Right lobe of liver (tissue), 6 donors: Measurements from ENCODE around the gene ZPLD1. TPM values are rescaled to one million over a fixed set of nuclear protein-coding genes. Genes with fewer than 3 reads are reported as not detected.

Experiments used
- ATAC-seq, 4 donors: fragments of 200-7000 bp; cut with Tn5 transposase; one replicate each; pipeline ENCODE4 v1.9.1; 2020; ENCODE audit warnings: mild to moderate bottlenecking in 4 of 4, moderate library complexity in 4 of 4
- DNase-seq, 3 donors: peaks; one replicate each; pipeline ENCODE4 v3.0.0-alpha.2; 2020
- H3K27ac ChIP-seq, 3 donors: fragments of 200-600 bp; one replicate each; pipeline ENCODE4 v1.8.0; 2022
- H3K27me3 ChIP-seq, 2 donors: fragments of 200-600 bp; one replicate each; pipeline ENCODE4 v1.8.0; 2022
- H3K36me3 ChIP-seq, 4 donors: fragments of 200-600 bp; sonication (generic) in 1 of 4; one replicate each; pipeline versions ENCODE4 v1.5.1 to v1.8.0; 2017 to 2022; ENCODE audit warnings: control low read depth in 1 of 4
- H3K4me1 ChIP-seq, 4 donors: fragments of 200-600 bp; sonication (generic) in 1 of 4; one replicate each; pipeline versions ENCODE4 v1.5.1 to v1.8.0; 2017 to 2022; ENCODE audit warnings: control low read depth in 1 of 4
- H3K4me3 ChIP-seq, 3 donors: fragments of 200-600 bp; one replicate each; pipeline ENCODE4 v1.8.0; 2022
- H3K9me3 ChIP-seq, 4 donors: fragments of 200-600 bp; sonication (generic) in 1 of 4; one replicate each; pipeline versions ENCODE4 v1.5.1 to v1.8.0; 2017 to 2022; ENCODE audit warnings: control low read depth in 1 of 4
- CTCF ChIP-seq, 4 donors: fragments of 200-600 bp in 3 of 4; fragments of 450-650 bp in 1 of 4; IDR thresholded peaks; one replicate each; pipeline versions ENCODE4 v1.5.1 to v1.8.0; 2016 to 2022; ENCODE audit warnings: antibody characterized with exemption in 4 of 4, mild to moderate bottlenecking in 2 of 4
- POLR2A ChIP-seq: fragments of 450-650 bp; IDR thresholded peaks from one replicate; pipeline ENCODE4 v1.6.1; 2017; ENCODE audit warnings: antibody characterized with exemption, mild to moderate bottlenecking
- WGBS: methylation state at CpG from one replicate; pipeline ENCODE4 v1.1.6; 2018; ENCODE audit warnings: low coverage, low lambda C conversion rate; ENCODE audit not compliant: insufficient coverage; ENCODE audit errors: missing lambda C conversion rate; 5-methylcytosine and 5-hydroxymethylcytosine counted together
- intact Hi-C, 2 donors: fragments of 100-400 bp; cut with DNase I; formaldehyde crosslinking; loops; one replicate each; pipeline versions ENCODE4 v1.11.2 to v1.14.1; 2022
- total RNA-seq, 6 experiments: library from RNA; depleted of rRNA in 2 of 6; stranded (reverse); fragments of >200 nt in 2 of 6; fragmentation: NEBNext Ultra II Directional in 3 of 6; extraction: Animal tissue kit (Norgen Biotek cat#: 25700) in 3 of 6; gene quantifications; one replicate each; pipeline versions ENCODE4 v1.1.0 to v1.2.4, GENCODE V29; 2016 to 2023
- donor health status: DM: no; HTN: yes; CAD: no.
- donor health status: DM: no; HTN: no; CAD: no.
- donor health status: DM: no; HTN: no; CAD: no.
- donor health status: DM: no; HTN: yes; CAD: no.
- donor health status: DM: no; HTN: yes; CAD: no.

The ZPLD1 gene
- total RNA-seq, 6 experiments from 2014 or later, result 0.04 to 0.12 (median 0.07) TPM; not detected in 2

DNA sequence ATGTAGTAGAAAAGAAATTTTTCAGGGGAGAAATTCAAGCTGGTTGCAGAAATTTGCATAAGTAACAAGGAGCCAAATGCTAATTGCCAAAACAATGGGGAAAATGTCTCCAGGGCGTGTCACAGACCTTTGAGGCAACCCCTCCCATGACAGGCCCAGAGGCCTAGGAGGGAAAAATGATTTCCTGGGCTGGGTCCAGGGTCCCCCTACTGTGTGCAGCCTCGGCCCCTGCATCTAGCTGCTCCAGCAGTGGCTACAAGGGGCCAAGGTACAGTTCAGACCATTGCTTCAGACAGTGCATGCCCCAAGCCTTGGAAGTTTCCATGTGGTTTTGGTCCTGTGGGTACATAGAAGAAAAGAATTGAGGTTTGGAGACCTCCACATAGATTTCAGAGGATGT, 70.7 kb downstream of the ZPLD1 start:
- Histone ChIP-seq H3K27ac (no peak overlapping the region), H3K9me3 (no peaks in the 10 kb centered on the region), H3K4me3 (no peak overlapping the region), H3K36me3 (no peaks in the 10 kb centered on the region), H3K4me1 (no peaks in the 10 kb centered on the region), H3K27me3 (no peaks in the 10 kb centered on the region)
- TF ChIP-seq CTCF (IDR thresholded peaks at IDR 0.05) (no peak), POLR2A (no peak)
- ATAC-seq (no peak), DNase-seq (no peak)
- WGBS, result 61% methylated on average over 2 of the region's 2 CpGs
- intact Hi-C loops, result no loop called here

DNA sequence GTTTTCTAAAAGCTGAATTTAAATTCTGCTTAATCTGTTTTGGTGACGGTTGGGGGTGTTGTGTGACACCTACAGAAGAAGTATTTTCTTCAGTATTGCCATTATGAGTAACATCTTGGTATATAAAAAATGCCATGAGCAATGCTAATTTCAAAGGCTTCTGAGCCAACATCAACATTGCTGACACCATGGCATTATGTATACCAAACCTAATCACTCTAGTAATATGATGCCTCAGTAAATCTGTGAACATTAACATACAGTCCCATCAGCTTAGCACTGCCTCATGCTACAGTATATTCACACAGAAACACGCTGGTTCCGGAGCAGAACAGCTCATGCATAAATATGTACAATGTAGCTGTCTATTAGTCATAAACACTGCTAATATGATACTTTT, 75.8 kb downstream of the ZPLD1 start:
- Histone ChIP-seq H3K4me3 (no peak overlapping the region), H3K36me3 (no peaks in the 10 kb centered on the region), H3K27me3 (no peaks in the 10 kb centered on the region), H3K4me1 (no peaks in the 10 kb centered on the region), H3K9me3 (no peaks in the 10 kb centered on the region), H3K27ac (no peak overlapping the region)
- ATAC-seq, result no peak
- intact Hi-C loops, result no loop called here
- WGBS, result 75% methylated on average over 3 of the region's 3 CpGs
- no peak for DNase-seq
- TF ChIP-seq CTCF (IDR thresholded peaks at IDR 0.05) (no peak), POLR2A (no peak)

GRCh38 chr3:102511168-102511567, 76.4 kb downstream of the ZPLD1 start:
- ATAC-seq (no peak), DNase-seq (no peak)
- Histone ChIP-seq H3K9me3 (no peaks in the 10 kb centered on the region), H3K27me3 (no peaks in the 10 kb centered on the region), H3K27ac (no peak overlapping the region), H3K4me3 (no peak overlapping the region), H3K4me1 (no peaks in the 10 kb centered on the region), H3K36me3 (no peaks in the 10 kb centered on the region)
- no peak for TF ChIP-seq CTCF (IDR thresholded peaks at IDR 0.05)
- no peak for TF ChIP-seq POLR2A
- intact Hi-C loops, result no loop called here
- 67% methylated on average over 1 of the region's 1 CpG for WGBS

DNA sequence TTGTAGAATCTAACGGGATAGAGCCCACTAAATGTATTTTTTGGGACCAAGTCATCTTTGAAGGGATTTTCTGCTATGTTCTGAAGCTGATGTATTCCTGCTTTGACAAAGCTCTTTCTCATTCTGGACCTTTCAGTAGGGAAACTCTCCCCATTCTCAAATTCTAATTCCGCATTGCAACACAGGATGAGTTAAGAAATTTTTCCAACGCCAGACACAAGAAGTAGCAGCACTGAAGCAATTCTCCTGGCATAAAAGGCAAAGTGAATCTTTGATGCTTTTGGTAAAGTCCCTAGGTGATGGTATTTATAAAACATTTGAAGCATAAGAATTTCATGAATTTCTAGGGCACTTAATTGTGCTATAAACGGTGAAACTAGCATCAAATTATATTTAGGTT, 76.8 kb downstream of the ZPLD1 start:
- ATAC-seq (no peak), DNase-seq (no peak)
- H3K9me3 ChIP-seq, result no peaks in the 10 kb centered on the region
- H3K27ac ChIP-seq, result no peak overlapping the region
- H3K4me1 ChIP-seq, result no peaks in the 10 kb centered on the region
- TF ChIP-seq CTCF (IDR thresholded peaks at IDR 0.05) (no peak), POLR2A (no peak)
- 52% methylated on average over 4 of the region's 4 CpGs for WGBS
- intact Hi-C loops, result no loop called here
- H3K27me3 ChIP-seq, result no peaks in the 10 kb centered on the region
- H3K4me3 ChIP-seq, result no peak overlapping the region
- H3K36me3 ChIP-seq, result no peaks in the 10 kb centered on the region
